ENCODE results near the gene TMLHE. TPM values are rescaled to one million over a fixed set of nuclear protein-coding genes. Genes with fewer than 3 reads are reported as not detected.

Gene TMLHE
- total and polyA plus RNA-seq, 8 donors = 6.3 to 46.0 (median 18.3) TPM

DNA sequence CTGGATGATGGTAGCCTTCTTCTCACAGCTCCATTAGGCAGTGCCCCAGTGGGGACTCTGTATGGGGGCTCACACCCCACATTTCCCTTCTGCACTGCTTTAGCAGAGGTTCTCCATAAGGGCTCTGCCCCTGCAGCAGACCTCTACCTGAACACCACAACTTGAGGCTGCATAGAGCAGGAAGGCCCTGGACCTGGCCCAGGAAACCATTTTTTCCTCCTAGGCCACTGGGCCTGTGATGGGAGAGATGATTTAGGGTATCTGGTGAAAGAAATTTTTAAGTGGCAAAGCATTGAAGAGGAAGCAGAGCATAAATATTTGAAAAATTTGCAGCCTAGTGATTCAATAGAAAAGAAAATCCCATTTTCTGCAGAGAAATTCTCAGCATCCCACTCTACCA is 171.7 kb downstream of the TMLHE start:
- H3K27me3 ChIP-seq = no peaks in the 10 kb centered on the region
- intact Hi-C loops (cut with DNase I; ENCODE audit: low total_unique reads) = no loop called here
- H3K27ac ChIP-seq = no peak overlapping the region
- no peaks in the 10 kb centered on the region for H3K4me1 ChIP-seq
- TF ChIP-seq, protein P1, sequence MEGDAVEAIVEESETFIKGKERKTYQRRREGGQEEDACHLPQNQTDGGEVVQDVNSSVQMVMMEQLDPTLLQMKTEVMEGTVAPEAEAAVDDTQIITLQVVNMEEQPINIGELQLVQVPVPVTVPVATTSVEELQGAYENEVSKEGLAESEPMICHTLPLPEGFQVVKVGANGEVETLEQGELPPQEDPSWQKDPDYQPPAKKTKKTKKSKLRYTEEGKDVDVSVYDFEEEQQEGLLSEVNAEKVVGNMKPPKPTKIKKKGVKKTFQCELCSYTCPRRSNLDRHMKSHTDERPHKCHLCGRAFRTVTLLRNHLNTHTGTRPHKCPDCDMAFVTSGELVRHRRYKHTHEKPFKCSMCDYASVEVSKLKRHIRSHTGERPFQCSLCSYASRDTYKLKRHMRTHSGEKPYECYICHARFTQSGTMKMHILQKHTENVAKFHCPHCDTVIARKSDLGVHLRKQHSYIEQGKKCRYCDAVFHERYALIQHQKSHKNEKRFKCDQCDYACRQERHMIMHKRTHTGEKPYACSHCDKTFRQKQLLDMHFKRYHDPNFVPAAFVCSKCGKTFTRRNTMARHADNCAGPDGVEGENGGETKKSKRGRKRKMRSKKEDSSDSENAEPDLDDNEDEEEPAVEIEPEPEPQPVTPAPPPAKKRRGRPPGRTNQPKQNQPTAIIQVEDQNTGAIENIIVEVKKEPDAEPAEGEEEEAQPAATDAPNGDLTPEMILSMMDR (IDR thresholded peaks at IDR 0.05) = no peak
- TF ChIP-seq POLR2A (IDR thresholded peaks at IDR 0.05) (no peak), EP300 (IDR thresholded peaks at IDR 0.05) (no peak), POLR2AphosphoS5 (IDR thresholded peaks at IDR 0.05) (no peak)
- H3K36me3 ChIP-seq = no peaks in the 10 kb centered on the region
- DNase-seq = no peak
- H3K4me3 ChIP-seq = no peak overlapping the region
- H3K9me3 ChIP-seq = peaks cover 0 to 21% (median 4%) of the 10 kb centered on the region in 4 donors

Small RNA genes lying within 50 kb of the gene (small RNA-seq; reads per million reads assigned to genes)
- gene MIR1184-3 = 0 reads per million in 4 donors

Other genes starting within 250 kb of the TMLHE start
- gene F8A2, start 230.9 kb downstream of the TMLHE start, total RNA-seq = 10 to 100 TPM in 2 of 5 donors, 1 to 10 TPM in 1, not detected in 2; 2.6 to 44.6 (median 28.6) TPM
- not detected for gene F8A2, start 230.9 kb downstream of the TMLHE start, polyA plus RNA-seq
- gene F8A3, start 154.3 kb downstream of the TMLHE start, total RNA-seq = 10 to 100 TPM in 2 of 5 donors, under 1 TPM in 1, not detected in 2; 0.92 to 92.7 (median 11.2) TPM
- gene F8A3, start 154.3 kb downstream of the TMLHE start, polyA plus RNA-seq = 1 to 10 TPM in 2 of 3 donors, not detected in 1; 3.0 to 5.7 TPM
- gene SPRY3, start 366 bp downstream of the TMLHE start, total RNA-seq = 1 to 10 TPM in 3 of 5 donors, under 1 TPM in 1, not detected in 1; under 0.01 to 2.6 (median 1.2) TPM
- under 1 TPM; 0.12 to 0.30 (median 0.15) TPM for gene SPRY3, start 366 bp downstream of the TMLHE start, polyA plus RNA-seq